Activated CD8-positive, alpha-beta T cell treated with anti-CD3 and anti-CD28 coated beads, Interleukin-2, amount 10 ng/mL, durations not matched to agents 7 days and 5 days (primary cell): ENCODE measurements around the gene PPP2R2C. TPM values are rescaled to one million over a fixed set of nuclear protein-coding genes. Genes with fewer than 3 reads are reported as not detected.

Experiments
- ATAC-seq: fragments of 150-1000 bp; cut with Tn5 transposase; one replicate; pipeline ENCODE4 v1.10.0; 2021; ENCODE audit warnings: moderate library complexity
- CTCF ChIA-PET: fragments of 350-600 bp; sonication (Branson Sonifier 250); formaldehyde crosslinking; loops from one replicate; lab custom pipeline; 2021; ENCODE audit warnings: antibody characterized with exemption; lab: Charles Lee
- POLR2A ChIA-PET: fragments of 350-600 bp; sonication (Branson Sonifier 250); formaldehyde crosslinking; loops from one replicate; lab custom pipeline; 2021; ENCODE audit warnings: antibody characterized with exemption; lab: Charles Lee
- DNase-seq: peaks from one replicate; pipeline ENCODE4 v3.0.0-alpha.2; 2020
- H3K27ac Mint-ChIP-seq: one replicate; pipeline ENCODE4 v1.8.0; 2021; ENCODE audit warnings: mild to moderate bottlenecking, mixed read lengths
- H3K27me3 Mint-ChIP-seq: one replicate; pipeline ENCODE4 v1.8.0; 2021; ENCODE audit warnings: low read depth, mixed read lengths
- H3K36me3 Mint-ChIP-seq: one replicate; pipeline ENCODE4 v1.8.0; 2021; ENCODE audit warnings: low read depth, mixed read lengths
- H3K4me1 Mint-ChIP-seq: one replicate; pipeline ENCODE4 v1.8.0; 2021; ENCODE audit warnings: low read depth, mixed read lengths
- H3K4me3 Mint-ChIP-seq: one replicate; pipeline ENCODE4 v1.8.0; 2021; ENCODE audit warnings: mild to moderate bottlenecking, mixed read lengths
- H3K9me3 Mint-ChIP-seq: one replicate; pipeline ENCODE4 v1.8.0; 2022; ENCODE audit warnings: mixed read lengths; ENCODE audit not compliant: insufficient read depth
- total RNA-seq, 2 experiments: library from RNA; stranded (reverse); gene quantifications; one replicate each; pipeline ENCODE4 v1.2.3, GENCODE V29; 2021

The PPP2R2C gene
- total RNA-seq, 2 experiments from 2014 or later, result not detected

- H3K9me3 Mint-ChIP-seq, result no peaks in the 10 kb centered on the region
- POLR2A ChIA-PET, result no interaction called here
- no peak overlapping the region for H3K4me3 Mint-ChIP-seq
- CTCF ChIA-PET, result no interaction called here
- H3K27me3 Mint-ChIP-seq, result no peaks in the 10 kb centered on the region
- DNase-seq (no peak), ATAC-seq (no peak)
- no peaks in the 10 kb centered on the region for H3K4me1 Mint-ChIP-seq
- H3K36me3 Mint-ChIP-seq, result no peaks in the 10 kb centered on the region
- no peak overlapping the region for H3K27ac Mint-ChIP-seq
Measured at GRCh38 chr4:6299875-6300274, 172.5 kb downstream of the PPP2R2C start.

- DNase-seq (no peak), ATAC-seq (no peak)
- no peaks in the 10 kb centered on the region for H3K4me1 Mint-ChIP-seq
- H3K36me3 Mint-ChIP-seq, result no peaks in the 10 kb centered on the region
- CTCF ChIA-PET, result no interaction called here
- no peaks in the 10 kb centered on the region for H3K9me3 Mint-ChIP-seq
- no peak overlapping the region for H3K27ac Mint-ChIP-seq
- no peak overlapping the region for H3K4me3 Mint-ChIP-seq
- no peaks in the 10 kb centered on the region for H3K27me3 Mint-ChIP-seq
- POLR2A ChIA-PET, result no interaction called here
Measured at GRCh38 chr4:6298852-6299251, 173.6 kb downstream of the PPP2R2C start.

- no peak for DNase-seq
- ATAC-seq, result no peak
- H3K9me3 Mint-ChIP-seq, result no peaks in the 10 kb centered on the region
- POLR2A ChIA-PET, result no interaction called here
- CTCF ChIA-PET, result no interaction called here
- no peak overlapping the region for H3K27ac Mint-ChIP-seq
- no peaks in the 10 kb centered on the region for H3K36me3 Mint-ChIP-seq
- no peak overlapping the region for H3K4me3 Mint-ChIP-seq
- H3K4me1 Mint-ChIP-seq, result no peaks in the 10 kb centered on the region
- H3K27me3 Mint-ChIP-seq, result no peaks in the 10 kb centered on the region
Measured at GRCh38 chr4:6298035-6298434, 174.4 kb downstream of the PPP2R2C start.

GRCh38 chr4:6297266-6297815 is 175.1 kb downstream of the PPP2R2C start:
- H3K36me3 Mint-ChIP-seq, result no peaks in the 10 kb centered on the region
- H3K9me3 Mint-ChIP-seq, result no peaks in the 10 kb centered on the region
- ChIA-PET POLR2A (no interaction called here), CTCF (interaction anchor here (1.3 kb wide), 1 partner anchor 48 kb away, joined by 3 read pairs; no protein-coding TSS in a partner anchor)
- H3K27me3 Mint-ChIP-seq, result no peaks in the 10 kb centered on the region
- ATAC-seq (no peak), DNase-seq (no peak)
- no peaks in the 10 kb centered on the region for H3K4me1 Mint-ChIP-seq
- no peak overlapping the region for H3K27ac Mint-ChIP-seq
- no peak overlapping the region for H3K4me3 Mint-ChIP-seq

GRCh38 chr4:6296026-6296425 is 176.4 kb downstream of the PPP2R2C start:
- Mint-ChIP-seq H3K4me1 (no peaks in the 10 kb centered on the region), H3K27ac (no peak overlapping the region), H3K36me3 (no peaks in the 10 kb centered on the region), H3K4me3 (no peak overlapping the region), H3K9me3 (no peaks in the 10 kb centered on the region), H3K27me3 (no peaks in the 10 kb centered on the region)
- POLR2A ChIA-PET, result no interaction called here
- ATAC-seq, result no peak
- CTCF ChIA-PET, result interaction anchor here (0.5 kb wide), 1 partner anchor 22 kb away, joined by 4 read pairs; no protein-coding TSS in a partner anchor
- no peak for DNase-seq

GRCh38 chr4:6295495-6295894 is 176.9 kb downstream of the PPP2R2C start:
- Mint-ChIP-seq H3K9me3 (no peaks in the 10 kb centered on the region), H3K27ac (no peak overlapping the region), H3K27me3 (no peaks in the 10 kb centered on the region), H3K36me3 (no peaks in the 10 kb centered on the region), H3K4me3 (no peak overlapping the region), H3K4me1 (no peaks in the 10 kb centered on the region)
- ChIA-PET CTCF (interaction anchor here (0.5 kb wide), 1 partner anchor 22 kb away, joined by 4 read pairs; no protein-coding TSS in a partner anchor), POLR2A (no interaction called here)
- DNase-seq (no peak), ATAC-seq (no peak)

GRCh38 chr4:6294705-6295421 is 177.6 kb downstream of the PPP2R2C start:
- Mint-ChIP-seq H3K4me3 (no peak overlapping the region), H3K27me3 (no peaks in the 10 kb centered on the region), H3K27ac (no peak overlapping the region), H3K9me3 (no peaks in the 10 kb centered on the region), H3K4me1 (no peaks in the 10 kb centered on the region), H3K36me3 (no peaks in the 10 kb centered on the region)
- ChIA-PET POLR2A (no interaction called here), CTCF (no interaction called here)
- DNase-seq (no peak), ATAC-seq (no peak)

- no peak overlapping the region for H3K4me3 Mint-ChIP-seq
- CTCF ChIA-PET, result no interaction called here
Measured at GRCh38 chr4:6293661-6294060, 178.8 kb downstream of the PPP2R2C start.

GRCh38 chr4:6293097-6293445 is 179.3 kb downstream of the PPP2R2C start:
- H3K9me3 Mint-ChIP-seq, result no peaks in the 10 kb centered on the region
- H3K27ac Mint-ChIP-seq, result no peak overlapping the region
- POLR2A ChIA-PET, result interaction anchor here (0.7 kb wide), 1 partner anchor 435 kb away, joined by 3 read pairs; no protein-coding TSS in a partner anchor
- no peak for DNase-seq
- H3K36me3 Mint-ChIP-seq, result no peaks in the 10 kb centered on the region
- H3K4me3 Mint-ChIP-seq, result no peak overlapping the region
- CTCF ChIA-PET, result no interaction called here
- H3K4me1 Mint-ChIP-seq, result no peaks in the 10 kb centered on the region
- ATAC-seq, result no peak
- H3K27me3 Mint-ChIP-seq, result no peaks in the 10 kb centered on the region

More at GRCh38 chr4:6293661-6294060, 178.8 kb downstream of the PPP2R2C start:
- Mint-ChIP-seq H3K27ac (no peak overlapping the region), H3K36me3 (no peaks in the 10 kb centered on the region), H3K9me3 (no peaks in the 10 kb centered on the region), H3K4me1 (no peaks in the 10 kb centered on the region), H3K27me3 (no peaks in the 10 kb centered on the region)
- no peak for DNase-seq
- ATAC-seq, result no peak
- POLR2A ChIA-PET, result no interaction called here

GRCh38 chr4:6292376-6293096 is 179.9 kb downstream of the PPP2R2C start:
- ChIA-PET POLR2A (interaction anchor here (0.7 kb wide), 1 partner anchor 435 kb away, joined by 3 read pairs; no protein-coding TSS in a partner anchor), CTCF (no interaction called here)
- no peak overlapping the region for H3K27ac Mint-ChIP-seq
- no peak for ATAC-seq
- no peak overlapping the region for H3K4me3 Mint-ChIP-seq
- no peak for DNase-seq
- no peaks in the 10 kb centered on the region for H3K9me3 Mint-ChIP-seq
- H3K36me3 Mint-ChIP-seq, result no peaks in the 10 kb centered on the region
- no peaks in the 10 kb centered on the region for H3K4me1 Mint-ChIP-seq
- no peaks in the 10 kb centered on the region for H3K27me3 Mint-ChIP-seq

- H3K27ac Mint-ChIP-seq, result no peak overlapping the region
- ATAC-seq (no peak), DNase-seq (no peak)
- H3K27me3 Mint-ChIP-seq, result no peaks in the 10 kb centered on the region
- H3K36me3 Mint-ChIP-seq, result no peaks in the 10 kb centered on the region
- ChIA-PET POLR2A (no interaction called here), CTCF (no interaction called here)
- H3K4me3 Mint-ChIP-seq, result no peak overlapping the region
- no peaks in the 10 kb centered on the region for H3K4me1 Mint-ChIP-seq
- H3K9me3 Mint-ChIP-seq, result no peaks in the 10 kb centered on the region
Measured at GRCh38 chr4:6291784-6292297, 180.6 kb downstream of the PPP2R2C start.
